DND-41 (cell line): ENCODE results near the gene MEX3B.

Experiments
- ATAC-seq: fragments of 200-7000 bp; cut with Tn5 transposase; 3 replicates; pipeline ENCODE4 v1.9.1; 2021; ENCODE audit warnings: low read depth; ENCODE audit not compliant: insufficient read depth
- DNase-seq: peaks from one replicate; pipeline ENCODE4 v3.0.0-alpha.2; 2020
- H2AFZ ChIP-seq: 2 replicates; pipeline ENCODE4 v1.6.0; 2012; ENCODE audit warnings: low read depth, low read length
- H3K27ac ChIP-seq: 2 replicates; pipeline ENCODE4 v1.5.1; 2012; ENCODE audit warnings: low read length, inconsistent platforms
- H3K27me3 ChIP-seq: fragments of 200-600 bp; sonication (generic); 2 replicates; pipeline ENCODE4 v1.6.0; 2012; ENCODE audit warnings: low read length, mild to moderate bottlenecking, inconsistent platforms; ENCODE audit not compliant: insufficient read depth, poor library complexity
- H3K36me3 ChIP-seq: 2 replicates; pipeline ENCODE4 v1.5.1; 2012; ENCODE audit warnings: low read length, inconsistent platforms; ENCODE audit not compliant: insufficient read depth
- H3K4me1 ChIP-seq: 2 replicates; pipeline ENCODE4 v1.5.1; 2012; ENCODE audit warnings: mild to moderate bottlenecking, low read length; ENCODE audit not compliant: insufficient read depth
- H3K4me2 ChIP-seq: 2 replicates; pipeline ENCODE4 v1.6.0; 2012; ENCODE audit warnings: mild to moderate bottlenecking, moderate library complexity, low read length, inconsistent platforms; ENCODE audit not compliant: insufficient read depth
- H3K4me3 ChIP-seq, 2 experiments: fragments of 200-600 bp in 1 of 2; shearing (Covaris generic) in 1 of 2; 2 replicates each; pipeline ENCODE4 v1.5.1; 2012 to 2016; ENCODE audit warnings: inconsistent platforms in 2 of 2, low read length in 2 of 2, mild to moderate bottlenecking in 2 of 2, low read depth in 1 of 2, moderate library complexity in 1 of 2
- H3K79me2 ChIP-seq: 2 replicates; pipeline ENCODE4 v1.6.0; 2012; ENCODE audit warnings: low read length, inconsistent platforms; ENCODE audit not compliant: insufficient read depth
- H3K9ac ChIP-seq: 2 replicates; pipeline ENCODE4 v1.6.0; 2012; ENCODE audit warnings: low read depth, mild to moderate bottlenecking, inconsistent platforms, low read length, moderate library complexity
- H3K9me3 ChIP-seq: 2 replicates; pipeline ENCODE4 v1.5.1; 2012; ENCODE audit warnings: low read length, moderate library complexity, mild to moderate bottlenecking, inconsistent platforms; ENCODE audit not compliant: insufficient read depth, severe bottlenecking
- H4K20me1 ChIP-seq: 2 replicates; pipeline ENCODE4 v1.6.0; 2012; ENCODE audit warnings: low read length; ENCODE audit not compliant: insufficient read depth
- CTCF ChIP-seq: IDR thresholded peaks from 2 replicates; pipeline ENCODE4 v1.5.1; 2012; ENCODE audit warnings: borderline replicate concordance, low read length, moderate library complexity, mild to moderate bottlenecking; ENCODE audit not compliant: poor library complexity, severe bottlenecking; ENCODE audit errors: extremely low read depth
- EZH2 ChIP-seq: IDR thresholded peaks from 3 replicates; pipeline ENCODE4 v1.6.1; 2012; ENCODE audit warnings: borderline replicate concordance, low read depth, mild to moderate bottlenecking, moderate library complexity, low read length, inconsistent platforms; ENCODE audit not compliant: severe bottlenecking

Gene MEX3B

GRCh38 chr15:82018201-82018600, 27.6 kb downstream of the MEX3B start:
- Histone ChIP-seq H2AFZ (no peak overlapping the region), H3K36me3 (no peaks in the 10 kb centered on the region), H3K4me2 (no peak overlapping the region), H4K20me1 (no peaks in the 10 kb centered on the region), H3K79me2 (no peaks in the 10 kb centered on the region), H3K9me3 (no peaks in the 10 kb centered on the region), H3K4me1 (no peaks in the 10 kb centered on the region), H3K27me3 (peaks cover 7% of the 10 kb centered on the region), H3K4me3 (no peak overlapping the region), H3K27ac (no peak overlapping the region), H3K9ac (no peak overlapping the region)
- DNase-seq (no peak), ATAC-seq (no peak)
- TF ChIP-seq EZH2, result no peak
- TF ChIP-seq CTCF, result no peak

- peaks cover 7% of the 10 kb centered on the region for H3K27me3 ChIP-seq
- H3K9ac ChIP-seq, result no peak overlapping the region
- H3K79me2 ChIP-seq, result no peaks in the 10 kb centered on the region
- no peaks in the 10 kb centered on the region for H3K36me3 ChIP-seq
- TF ChIP-seq EZH2 (no peak), CTCF (no peak)
- H3K4me2 ChIP-seq, result no peak overlapping the region
- no peak overlapping the region for H3K27ac ChIP-seq
- H2AFZ ChIP-seq, result no peak overlapping the region
- H3K4me3 ChIP-seq, result no peak overlapping the region
- H3K4me1 ChIP-seq, result no peaks in the 10 kb centered on the region
- no peaks in the 10 kb centered on the region for H3K9me3 ChIP-seq
- H4K20me1 ChIP-seq, result no peaks in the 10 kb centered on the region
- DNase-seq (no peak), ATAC-seq (no peak)
Measured at GRCh38 chr15:82017656-82018055, 28.2 kb downstream of the MEX3B start.

- ATAC-seq, result no peak
Measured at GRCh38 chr15:82014989-82015388, 30.8 kb downstream of the MEX3B start.

More at GRCh38 chr15:82014989-82015388, 30.8 kb downstream of the MEX3B start:
- Histone ChIP-seq H3K4me2 (no peak overlapping the region), H3K36me3 (no peaks in the 10 kb centered on the region), H2AFZ (no peak overlapping the region), H4K20me1 (no peaks in the 10 kb centered on the region), H3K9me3 (no peaks in the 10 kb centered on the region), H3K27me3 (peaks cover 7% of the 10 kb centered on the region), H3K27ac (no peak overlapping the region), H3K9ac (no peak overlapping the region), H3K4me1 (no peaks in the 10 kb centered on the region), H3K4me3 (no peak overlapping the region), H3K79me2 (no peaks in the 10 kb centered on the region)
- no peak for TF ChIP-seq CTCF
- TF ChIP-seq EZH2, result no peak
- no peak for DNase-seq
